C4-2B (cell line): Measurements from ENCODE around the gene IL10RA.

Experiments used
- CTCF ChIP-seq: fragments of 450-650 bp; conservative IDR thresholded peaks from 2 replicates; pipeline ENCODE4 v1.5.1; 2017; ENCODE audit warnings: mild to moderate bottlenecking
- ZFX ChIP-seq: fragments of 450-650 bp; IDR thresholded peaks from 2 replicates; pipeline ENCODE4 v1.6.1; 2017

GRCh38 chr11:117980720-117981119, 5.5 kb upstream of the IL10RA start:
- TF ChIP-seq CTCF (no peak), ZFX (no peak)
